ENCODE results near the gene GPRC6A.

GRCh38 chr6:116766506-116767176, 62.2 kb downstream of the GPRC6A start:
- TF ChIP-seq GATA2 (IDR thresholded peaks at IDR 0.05; ENCODE audit: low read depth, low read length), result no peak
- TF ChIP-seq GATA3 (IDR thresholded peaks at IDR 0.05; ENCODE audit: low read depth, low read length), result no peak
